Cardiac muscle cell (in vitro differentiated cells and primary cell): ENCODE measurements around the gene TSPAN3. TPM values are rescaled to one million over a fixed set of nuclear protein-coding genes. Genes with fewer than 3 reads are reported as not detected.
A peak's percentile ranks its signal among the peaks of the same experiment; 100 is the strongest.

Source experiments
- DNase-seq, 2 donors: peaks; one replicate each; pipeline versions ENCODE4 v3.0.0 to v3.0.0-alpha.2; 2010 to 2017; ENCODE audit warnings: low read depth in 1 of 2, low spot score in 1 of 2
- H3K27ac ChIP-seq: fragments of 200-600 bp; sonication (generic); 2 replicates; pipeline ENCODE4 v1.5.1; 2016
- H3K27me3 ChIP-seq: fragments of 200-600 bp; sonication (generic); 2 replicates; pipeline ENCODE4 v1.6.0; 2016; ENCODE audit warnings: control low read depth
- H3K36me3 ChIP-seq: fragments of 200-600 bp; sonication (generic); 2 replicates; pipeline ENCODE4 v1.5.1; 2016; ENCODE audit warnings: control low read depth
- H3K4me1 ChIP-seq: fragments of 200-600 bp; sonication (generic); 2 replicates; pipeline ENCODE4 v1.8.1; 2017; ENCODE audit warnings: low read depth, mild to moderate bottlenecking, mixed run types
- H3K4me3 ChIP-seq: fragments of 200-600 bp; sonication (generic); 2 replicates; pipeline ENCODE4 v1.5.1; 2016; ENCODE audit warnings: mild to moderate bottlenecking
- H3K9me3 ChIP-seq: fragments of 200-600 bp; sonication (generic); 2 replicates; pipeline ENCODE4 v1.5.1; 2017; ENCODE audit warnings: low read depth, mild to moderate bottlenecking, control low read depth
- polyA plus RNA-seq: library from polyadenylated mRNA; unstranded; fragments of >200 nt; fragmentation: Nextera tagmentation; extraction: Ambion mirVana; gene quantifications from 2 replicates; pipeline ENCODE4 v1.2.1, GENCODE V29; 2016
- total RNA-seq: library from RNA; depleted of rRNA; stranded (reverse); fragments of >200 nt; gene quantifications from 2 replicates; pipeline ENCODE4 v1.2.3, GENCODE V29; 2016
- TF ChIP-seq, protein P1 (sequence below): IDR thresholded peaks from 2 replicates; pipeline ENCODE4 v1.5.1; 2012; ENCODE audit warnings: low read depth, mild to moderate bottlenecking, low read length

TSPAN3 gene
- total and polyA plus RNA-seq, 2 experiments from 2014 or later: 316 to 427 TPM

GRCh38 chr15:77112838-77113504, 42.1 kb upstream of the TSPAN3 start:
- Histone ChIP-seq H3K9me3 (no peaks in the 10 kb centered on the region), H3K27ac (peak overlapping the region; percentile 28), H3K4me3 (no peak overlapping the region), H3K4me1 (peaks cover 7% of the 10 kb centered on the region), H3K27me3 (no peaks in the 10 kb centered on the region), H3K36me3 (peaks cover 6% of the 10 kb centered on the region)
- TF ChIP-seq, protein P1, sequence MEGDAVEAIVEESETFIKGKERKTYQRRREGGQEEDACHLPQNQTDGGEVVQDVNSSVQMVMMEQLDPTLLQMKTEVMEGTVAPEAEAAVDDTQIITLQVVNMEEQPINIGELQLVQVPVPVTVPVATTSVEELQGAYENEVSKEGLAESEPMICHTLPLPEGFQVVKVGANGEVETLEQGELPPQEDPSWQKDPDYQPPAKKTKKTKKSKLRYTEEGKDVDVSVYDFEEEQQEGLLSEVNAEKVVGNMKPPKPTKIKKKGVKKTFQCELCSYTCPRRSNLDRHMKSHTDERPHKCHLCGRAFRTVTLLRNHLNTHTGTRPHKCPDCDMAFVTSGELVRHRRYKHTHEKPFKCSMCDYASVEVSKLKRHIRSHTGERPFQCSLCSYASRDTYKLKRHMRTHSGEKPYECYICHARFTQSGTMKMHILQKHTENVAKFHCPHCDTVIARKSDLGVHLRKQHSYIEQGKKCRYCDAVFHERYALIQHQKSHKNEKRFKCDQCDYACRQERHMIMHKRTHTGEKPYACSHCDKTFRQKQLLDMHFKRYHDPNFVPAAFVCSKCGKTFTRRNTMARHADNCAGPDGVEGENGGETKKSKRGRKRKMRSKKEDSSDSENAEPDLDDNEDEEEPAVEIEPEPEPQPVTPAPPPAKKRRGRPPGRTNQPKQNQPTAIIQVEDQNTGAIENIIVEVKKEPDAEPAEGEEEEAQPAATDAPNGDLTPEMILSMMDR: no peak
- DNase-seq: peak in 1 of 2 donors; percentile 34

- H3K9me3 ChIP-seq: no peaks in the 10 kb centered on the region
- DNase-seq: no peak
- H3K27me3 ChIP-seq: no peaks in the 10 kb centered on the region
- no peak overlapping the region for H3K4me3 ChIP-seq
- no peak overlapping the region for H3K27ac ChIP-seq
- TF ChIP-seq, protein P1: no peak
- peaks cover 6% of the 10 kb centered on the region for H3K36me3 ChIP-seq
- H3K4me1 ChIP-seq: peaks cover 6% of the 10 kb centered on the region
Observed at GRCh38 chr15:77111789-77112188, 40.9 kb upstream of the TSPAN3 start.

GRCh38 chr15:77107531-77108355, 36.8 kb upstream of the TSPAN3 start:
- TF ChIP-seq, protein P1: peak; percentile 78
- no peaks in the 10 kb centered on the region for H3K36me3 ChIP-seq
- peaks cover 6% of the 10 kb centered on the region for H3K4me1 ChIP-seq
- H3K27ac ChIP-seq: peak overlapping the region; percentile 55
- no peaks in the 10 kb centered on the region for H3K9me3 ChIP-seq
- no peaks in the 10 kb centered on the region for H3K27me3 ChIP-seq
- peak; percentile 75 to 82 for DNase-seq
- no peak overlapping the region for H3K4me3 ChIP-seq

- TF ChIP-seq, protein P1: no peak
- Histone ChIP-seq H3K4me3 (no peak overlapping the region), H3K27ac (peak overlapping the region; percentile 55), H3K27me3 (no peaks in the 10 kb centered on the region), H3K36me3 (no peaks in the 10 kb centered on the region), H3K9me3 (no peaks in the 10 kb centered on the region), H3K4me1 (peaks cover 6% of the 10 kb centered on the region)
- peak in 1 of 2 donors; percentile 77 for DNase-seq
Observed at GRCh38 chr15:77107068-77107467, 36.2 kb upstream of the TSPAN3 start.

- Histone ChIP-seq H3K9me3 (no peaks in the 10 kb centered on the region), H3K4me3 (no peak overlapping the region), H3K27ac (no peak overlapping the region), H3K4me1 (peaks cover 11% of the 10 kb centered on the region), H3K36me3 (no peaks in the 10 kb centered on the region), H3K27me3 (no peaks in the 10 kb centered on the region)
- peak in 1 of 2 donors; percentile 58 for DNase-seq
- TF ChIP-seq, protein P1: no peak
Observed at GRCh38 chr15:77104155-77104554, 33.2 kb upstream of the TSPAN3 start.
